NCI-H1436 treated with DMSO at 0.1 percent for 48 hours (cell line): ENCODE results near the gene GUCA2A.

Source experiments
- DNase-seq: peaks from one replicate; lab custom pipeline; 2025; lab: John Stamatoyannopoulos, UW

Gene GUCA2A

DNA sequence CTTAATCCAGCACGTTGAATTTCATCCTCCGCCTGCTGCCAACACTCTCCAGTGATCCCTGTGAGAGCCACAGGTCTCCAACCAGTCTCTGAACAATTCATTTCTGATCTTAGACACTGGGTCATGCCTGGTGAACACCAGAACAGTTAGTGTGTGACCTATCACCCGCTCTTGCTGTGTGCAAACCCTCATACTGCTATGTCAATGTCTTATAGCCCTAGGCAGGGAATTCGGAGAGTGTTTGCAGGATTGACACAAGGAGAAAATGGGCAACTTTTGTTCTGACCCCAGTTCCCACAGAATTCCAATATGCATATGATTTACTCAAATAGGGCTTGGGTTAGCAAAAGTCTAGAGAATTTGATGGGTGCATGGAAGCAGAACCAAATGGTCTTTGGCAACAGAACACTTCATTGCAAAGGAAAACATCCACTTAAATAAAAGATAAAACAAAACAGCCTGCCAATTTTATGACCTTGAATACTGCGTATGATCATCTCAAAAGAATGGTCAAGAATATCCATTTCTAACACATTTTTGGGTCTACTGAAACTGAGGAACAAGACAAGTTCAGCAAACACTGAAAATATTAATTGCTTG lies 34.4 kb downstream of the GUCA2A start:
- no peak for DNase-seq

DNA sequence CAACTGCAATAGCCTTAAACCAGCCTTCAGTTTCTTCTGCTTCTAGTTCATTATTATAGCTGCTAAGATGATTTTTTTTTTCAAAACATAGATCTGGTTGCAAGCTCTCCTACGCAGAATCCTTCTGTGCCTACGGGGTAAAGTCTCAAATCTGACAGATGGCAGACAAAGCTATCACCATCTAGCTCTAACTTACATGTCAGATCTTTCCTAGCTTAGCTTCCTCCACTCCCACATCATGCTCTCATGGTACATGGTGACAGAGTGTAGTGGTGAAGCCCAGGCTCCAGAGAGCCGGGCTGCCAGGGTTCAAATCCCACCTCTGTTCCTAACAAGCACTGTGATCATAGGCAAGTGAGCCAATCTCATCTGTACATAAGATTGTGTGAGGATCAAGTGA lies 35.6 kb downstream of the GUCA2A start:
- no peak for DNase-seq

DNA sequence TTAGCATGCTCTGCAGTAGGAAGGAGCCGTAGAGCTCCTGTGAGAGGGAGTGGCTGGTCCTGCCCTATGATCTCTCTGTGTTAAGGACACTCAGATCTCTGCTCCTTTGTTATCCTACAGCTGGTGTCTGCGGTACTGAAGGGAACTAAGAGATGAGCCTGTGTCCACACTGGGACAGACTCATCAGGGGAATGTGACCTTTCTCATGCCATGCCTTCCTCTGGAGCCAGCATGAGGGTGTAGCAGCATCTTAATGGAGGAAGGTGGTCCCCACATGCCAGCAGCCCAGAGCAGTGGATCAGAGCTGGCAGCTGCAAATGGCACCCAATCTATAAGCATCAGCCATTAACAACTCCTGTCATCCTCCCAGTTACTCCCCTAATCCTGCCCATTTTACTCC lies 36.0 kb downstream of the GUCA2A start:
- no peak for DNase-seq

DNA sequence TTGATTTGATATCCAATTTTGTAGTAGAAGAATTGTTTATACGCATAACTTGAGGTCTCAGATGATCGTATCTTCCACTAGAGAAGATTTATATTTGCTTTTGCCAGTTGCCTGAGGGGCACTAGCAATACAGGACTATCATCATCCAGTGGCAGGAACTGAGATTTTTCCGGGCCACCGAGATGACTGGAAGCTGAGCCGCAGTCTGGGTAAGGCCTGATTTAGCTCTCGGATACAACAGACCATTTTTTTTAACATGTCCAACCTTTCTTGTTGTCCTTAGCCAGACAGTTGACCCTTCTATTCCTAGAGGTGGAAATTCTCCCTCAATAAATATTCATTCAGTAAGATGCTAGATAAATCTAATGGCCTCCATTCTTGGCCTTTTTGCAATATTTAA lies 36.8 kb downstream of the GUCA2A start:
- DNase-seq, result no peak

DNA sequence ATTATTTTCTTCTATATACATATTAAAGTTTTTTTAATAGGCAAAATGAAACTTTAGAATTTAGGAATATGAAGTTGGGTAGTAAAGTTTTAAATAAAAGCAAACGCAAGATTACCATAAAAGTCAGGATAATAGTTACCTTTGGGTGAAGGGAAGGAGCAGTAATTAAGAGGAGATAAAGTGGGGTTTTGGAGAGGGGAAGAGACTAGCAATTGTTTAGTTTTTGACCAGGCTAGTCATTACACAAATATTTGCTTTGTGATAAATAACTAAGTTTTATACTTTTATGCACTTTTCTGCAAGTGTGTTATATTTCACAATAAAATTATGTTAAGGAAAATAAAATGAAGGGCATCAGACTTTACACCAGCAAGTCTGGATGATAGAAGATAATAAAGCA lies 39.0 kb downstream of the GUCA2A start:
- no peak for DNase-seq

DNA sequence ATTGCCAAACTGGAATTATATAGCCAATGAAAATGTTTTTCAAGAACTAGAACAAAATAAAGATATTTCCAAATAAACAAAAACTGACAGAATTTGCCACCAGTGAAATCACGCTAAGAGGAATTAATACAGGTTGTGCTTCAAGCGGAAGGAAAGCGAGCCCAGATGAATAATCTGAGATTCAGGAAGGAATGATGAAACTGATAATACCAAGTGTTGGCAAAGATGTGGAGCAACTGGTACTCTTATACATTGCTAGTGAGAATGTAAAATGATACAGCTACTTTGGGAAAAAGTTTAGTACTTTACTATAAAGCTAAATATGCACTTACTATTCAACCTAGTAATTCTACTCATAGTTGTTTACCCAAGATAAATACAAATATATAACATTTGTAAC lies 42.1 kb downstream of the GUCA2A start:
- DNase-seq, result no peak

DNA sequence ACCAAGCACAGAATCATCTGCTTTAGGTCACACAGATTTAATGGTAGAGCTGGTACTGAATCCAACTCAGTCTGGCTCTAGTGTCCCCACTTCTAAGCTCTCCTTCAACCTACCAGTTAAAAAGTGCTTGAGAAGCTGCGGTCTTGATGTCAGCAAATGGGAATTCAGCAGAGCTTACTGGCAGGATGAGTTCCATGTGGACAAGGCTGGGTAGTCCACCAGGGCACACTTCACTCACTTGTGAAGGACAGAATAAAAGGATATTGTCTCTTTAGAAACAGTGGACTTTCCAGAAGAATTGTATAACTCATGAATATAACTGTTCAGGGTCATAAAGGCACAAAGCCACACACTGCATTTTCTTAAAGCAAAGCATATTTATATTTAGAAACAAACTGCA lies 46.4 kb downstream of the GUCA2A start:
- no peak for DNase-seq

DNA sequence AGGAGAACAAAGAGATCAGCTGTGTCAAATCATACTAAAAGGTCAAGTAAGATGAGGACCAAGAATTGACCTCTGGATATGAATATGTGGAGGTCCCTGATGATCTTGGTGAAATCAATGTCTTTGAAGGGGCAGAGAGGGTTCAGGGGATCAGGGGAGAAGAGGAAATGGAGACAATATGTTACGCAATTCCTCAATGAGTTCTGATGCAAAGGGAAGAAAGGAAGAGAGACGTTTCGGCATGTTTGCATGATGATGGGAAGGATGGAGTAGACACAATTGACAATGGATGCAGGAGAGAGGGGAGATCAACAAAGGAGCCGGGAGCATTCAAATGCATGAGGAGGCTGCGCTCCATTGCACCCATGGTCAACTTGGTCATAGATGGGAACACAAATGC lies 47.3 kb downstream of the GUCA2A start:
- DNase-seq, result no peak

DNA sequence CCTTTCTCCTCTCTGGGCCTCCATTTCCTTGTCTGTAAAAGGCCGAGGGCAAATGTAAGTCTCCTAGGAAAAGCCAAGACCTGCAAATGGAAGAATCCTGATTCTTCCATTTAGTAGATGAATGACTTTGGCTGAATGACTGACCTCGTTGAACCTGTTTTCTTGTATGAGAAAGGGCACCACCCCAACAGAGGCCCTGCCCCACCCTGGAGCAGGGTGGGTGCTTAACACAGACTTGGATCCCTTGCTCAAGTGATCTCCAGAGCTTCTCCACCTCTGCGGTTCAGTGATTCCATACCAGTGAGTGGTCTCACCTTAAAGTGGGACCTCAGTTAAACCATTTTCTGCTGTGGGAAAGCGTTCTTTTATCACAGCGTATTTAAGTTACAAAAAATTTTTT lies 50.3 kb downstream of the GUCA2A start:
- no peak for DNase-seq
